Mesenchymal stem cell (in vitro differentiated cells and primary cell): ENCODE data around the gene SRGAP1.

ENCODE experiments used
- DNase-seq: peaks from one replicate; pipeline ENCODE4 v3.0.0-alpha.2; 2013
- H2AFZ ChIP-seq: one replicate; pipeline ENCODE4 v1.6.1; 2013; ENCODE audit warnings: low read depth, mild to moderate bottlenecking, control low read depth, inconsistent platforms, low read length, moderate library complexity
- H2AK5ac ChIP-seq: 2 replicates; pipeline ENCODE4 v1.6.1; 2013; ENCODE audit warnings: low read length, moderate library complexity, mild to moderate bottlenecking, inconsistent platforms; ENCODE audit not compliant: severe bottlenecking
- H2BK120ac ChIP-seq: one replicate; pipeline ENCODE4 v1.6.1; 2013; ENCODE audit warnings: low read depth, mild to moderate bottlenecking, inconsistent platforms, low read length, moderate library complexity
- H2BK12ac ChIP-seq, 2 experiments: one replicate each; pipeline ENCODE4 v1.6.1; 2013; ENCODE audit warnings: inconsistent platforms in 2 of 2, low read length in 2 of 2, mild to moderate bottlenecking in 2 of 2, moderate library complexity in 2 of 2, control low read depth in 1 of 2
- H2BK15ac ChIP-seq: one replicate; pipeline ENCODE4 v1.6.1; 2013; ENCODE audit warnings: mild to moderate bottlenecking, low read depth, inconsistent platforms; ENCODE audit not compliant: poor library complexity, severe bottlenecking
- H2BK5ac ChIP-seq: 2 replicates; pipeline ENCODE4 v1.6.1; 2013; ENCODE audit warnings: low read depth, mild to moderate bottlenecking, low read length, control low read depth, inconsistent platforms; ENCODE audit not compliant: poor library complexity, severe bottlenecking
- H3K14ac ChIP-seq, 2 experiments: one replicate each; pipeline ENCODE4 v1.6.1; 2013; ENCODE audit warnings: inconsistent platforms in 2 of 2, low read length in 2 of 2, control low read depth in 1 of 2, mild to moderate bottlenecking in 1 of 2, moderate library complexity in 1 of 2
- H3K18ac ChIP-seq, 2 experiments: one replicate each; pipeline ENCODE4 v1.6.1; 2013; ENCODE audit warnings: inconsistent platforms in 2 of 2, low read length in 2 of 2, control low read depth in 1 of 2, low read depth in 1 of 2, mild to moderate bottlenecking in 1 of 2
- H3K23ac ChIP-seq, 2 experiments: one replicate each; pipeline ENCODE4 v1.6.1; 2013; ENCODE audit warnings: inconsistent platforms in 2 of 2, low read length in 2 of 2, mild to moderate bottlenecking in 2 of 2, moderate library complexity in 2 of 2, control low read depth in 1 of 2
- H3K27ac ChIP-seq: 2 replicates; pipeline ENCODE4 v1.5.1; 2013; ENCODE audit warnings: mild to moderate bottlenecking, moderate library complexity, low read length, control low read depth, inconsistent platforms; ENCODE audit not compliant: poor library complexity, severe bottlenecking
- H3K27me3 ChIP-seq, 2 experiments: 2 replicates each; pipeline versions ENCODE4 v1.6.1 to v1.7.0; 2013; ENCODE audit warnings: low read length in 2 of 2, mild to moderate bottlenecking in 2 of 2, moderate library complexity in 2 of 2, control low read depth in 1 of 2, inconsistent platforms in 1 of 2; ENCODE audit not compliant: control insufficient read depth in 1 of 2, insufficient read depth in 1 of 2
- H3K36me3 ChIP-seq, 2 experiments: 2 replicates each; pipeline versions ENCODE4 v1.6.1 to v1.7.0; 2013; ENCODE audit warnings: low read length in 2 of 2, control low read depth in 1 of 2, inconsistent platforms in 1 of 2, low read depth in 1 of 2, mild to moderate bottlenecking in 1 of 2; ENCODE audit not compliant: insufficient read depth in 2 of 2, control insufficient read depth in 1 of 2
- H3K4ac ChIP-seq, 2 experiments: one replicate each; pipeline ENCODE4 v1.6.1; 2013; ENCODE audit warnings: inconsistent platforms in 2 of 2, low read length in 2 of 2, mild to moderate bottlenecking in 2 of 2, moderate library complexity in 2 of 2, control low read depth in 1 of 2, low read depth in 1 of 2
- H3K4me1 ChIP-seq: 2 replicates; pipeline ENCODE4 v1.6.1; 2013; ENCODE audit warnings: low read depth, low read length, control low read depth; ENCODE audit not compliant: control insufficient read depth, insufficient read depth
- H3K4me2 ChIP-seq: 2 replicates; pipeline ENCODE4 v1.6.1; 2013; ENCODE audit warnings: low read length, mild to moderate bottlenecking, inconsistent platforms; ENCODE audit not compliant: poor library complexity, severe bottlenecking
- H3K4me3 ChIP-seq, 2 experiments: 2 replicates each; pipeline versions ENCODE4 v1.5.1 to v1.7.0; 2013; ENCODE audit warnings: low read length in 2 of 2, mild to moderate bottlenecking in 2 of 2, control low read depth in 1 of 2, low read depth in 1 of 2; ENCODE audit not compliant: insufficient read depth in 1 of 2
- H3K79me1 ChIP-seq: replicated peaks from 2 replicates; pipeline ENCODE4 v1.6.1; 2013; ENCODE audit warnings: mild to moderate bottlenecking, control low read depth, low read length, inconsistent platforms; ENCODE audit not compliant: poor library complexity, severe bottlenecking
- H3K9ac ChIP-seq: 2 replicates; pipeline ENCODE4 v1.7.0; 2013; ENCODE audit warnings: mild to moderate bottlenecking, low read length, moderate library complexity
- H3K9me3 ChIP-seq: 2 replicates; pipeline ENCODE4 v1.7.0; 2013; ENCODE audit warnings: mild to moderate bottlenecking, low read length; ENCODE audit not compliant: control insufficient read depth
- H4K8ac ChIP-seq: one replicate; pipeline ENCODE4 v1.6.1; 2013; ENCODE audit warnings: inconsistent platforms, mild to moderate bottlenecking, low read length, moderate library complexity
- H4K91ac ChIP-seq: one replicate; pipeline ENCODE4 v1.6.1; 2013; ENCODE audit warnings: mild to moderate bottlenecking, low read length, inconsistent platforms
- WGBS: methylation state at CpG from one replicate; pipeline ENCODE4 v1.1.7; 2013; ENCODE audit warnings: mixed read lengths; 5-methylcytosine and 5-hydroxymethylcytosine counted together

Gene SRGAP1

GRCh38 chr12:63870838-63871237 lies 26.3 kb downstream of the SRGAP1 start:
- Histone ChIP-seq H3K36me3 (peaks cover 3 to 27% of the 10 kb centered on the region in 2 experiments), H2AFZ (no peak overlapping the region), H3K27ac (no peak overlapping the region), H3K14ac (no peak overlapping the region), H3K4ac (no peak overlapping the region), H3K23ac (no peak overlapping the region), H4K91ac (no peak overlapping the region), H3K18ac (peak overlapping the region in 1 of 2 experiments; percentile 8), H3K4me1 (peaks cover 2% of the 10 kb centered on the region), H3K27me3 (no peaks in the 10 kb centered on the region), H2AK5ac (no peak overlapping the region), H2BK120ac (peak overlapping the region; percentile 34), H4K8ac (no peak overlapping the region), H2BK15ac (no peak overlapping the region), H3K9ac (no peak overlapping the region), H3K79me1 (peaks cover 14% of the 10 kb centered on the region), H3K4me2 (no peak overlapping the region), H2BK12ac (no peak overlapping the region), H3K4me3 (no peak overlapping the region), H2BK5ac (no peak overlapping the region), H3K9me3 (no peaks in the 10 kb centered on the region)
- 88% methylated on average over 3 of the region's 4 CpGs for WGBS
- no peak for DNase-seq

- no peak overlapping the region for H2BK120ac ChIP-seq
- DNase-seq = no peak
- H2BK5ac ChIP-seq = no peak overlapping the region
- peaks cover 0 to 17% of the 10 kb centered on the region in 2 experiments for H3K36me3 ChIP-seq
- no peak overlapping the region for H3K14ac ChIP-seq
- H3K9ac ChIP-seq = no peak overlapping the region
- H2AK5ac ChIP-seq = no peak overlapping the region
- no peak overlapping the region for H4K91ac ChIP-seq
- no peak overlapping the region for H2BK15ac ChIP-seq
- H3K79me1 ChIP-seq = peaks cover 6% of the 10 kb centered on the region
- H3K9me3 ChIP-seq = no peaks in the 10 kb centered on the region
- H4K8ac ChIP-seq = no peak overlapping the region
- no peak overlapping the region for H3K27ac ChIP-seq
- no peak overlapping the region for H3K4me2 ChIP-seq
- H3K27me3 ChIP-seq = no peaks in the 10 kb centered on the region
- H2AFZ ChIP-seq = no peak overlapping the region
- H3K4me1 ChIP-seq = peaks cover 5% of the 10 kb centered on the region
- no peak overlapping the region for H3K4ac ChIP-seq
- peak overlapping the region in 1 of 2 experiments; percentile 28 for H3K18ac ChIP-seq
- no peak overlapping the region for H3K23ac ChIP-seq
- H2BK12ac ChIP-seq = peak overlapping the region in 1 of 2 experiments; percentile 54
- WGBS = 100% methylated on average over 1 of the region's 3 CpGs
- H3K4me3 ChIP-seq = no peak overlapping the region
Observed at GRCh38 chr12:63874897-63875480, 30.5 kb downstream of the SRGAP1 start.

- H2BK5ac ChIP-seq = no peak overlapping the region
- H3K9ac ChIP-seq = no peak overlapping the region
- H2BK120ac ChIP-seq = no peak overlapping the region
- no peak overlapping the region for H2BK12ac ChIP-seq
- H3K27me3 ChIP-seq = no peaks in the 10 kb centered on the region
- H3K23ac ChIP-seq = no peak overlapping the region
- WGBS = 54% methylated on average over 2 of the region's 3 CpGs
- H3K4me2 ChIP-seq = no peak overlapping the region
- H2BK15ac ChIP-seq = no peak overlapping the region
- H3K9me3 ChIP-seq = no peaks in the 10 kb centered on the region
- no peak overlapping the region for H3K18ac ChIP-seq
- H3K4me1 ChIP-seq = peaks cover 5% of the 10 kb centered on the region
- no peak overlapping the region for H3K4me3 ChIP-seq
- no peak overlapping the region for H2AFZ ChIP-seq
- no peak overlapping the region for H2AK5ac ChIP-seq
- no peak overlapping the region for H4K91ac ChIP-seq
- peaks cover 0 to 22% of the 10 kb centered on the region in 2 experiments for H3K36me3 ChIP-seq
- peak; percentile 29 for DNase-seq
- no peak overlapping the region for H3K27ac ChIP-seq
- H3K79me1 ChIP-seq = peaks cover 7% of the 10 kb centered on the region
- H4K8ac ChIP-seq = no peak overlapping the region
- H3K14ac ChIP-seq = no peak overlapping the region
- no peak overlapping the region for H3K4ac ChIP-seq
Observed at GRCh38 chr12:63875703-63876102, 31.2 kb downstream of the SRGAP1 start.

- peak overlapping the region in 1 of 2 experiments; percentile 5 for H3K18ac ChIP-seq
- peaks cover 0 to 27% of the 10 kb centered on the region in 2 experiments for H3K36me3 ChIP-seq
- H2AFZ ChIP-seq = no peak overlapping the region
- no peak overlapping the region for H4K8ac ChIP-seq
- no peak overlapping the region for H3K4ac ChIP-seq
- H3K9ac ChIP-seq = no peak overlapping the region
- no peak overlapping the region for H2AK5ac ChIP-seq
- WGBS = 94% methylated on average over 4 of the region's 4 CpGs
- H3K4me2 ChIP-seq = no peak overlapping the region
- peak overlapping the region; percentile 34 for H2BK120ac ChIP-seq
- H2BK12ac ChIP-seq = peak overlapping the region in 1 of 2 experiments; percentile 77
- H3K4me3 ChIP-seq = no peak overlapping the region
- H3K9me3 ChIP-seq = no peaks in the 10 kb centered on the region
- H2BK5ac ChIP-seq = no peak overlapping the region
- no peak overlapping the region for H3K23ac ChIP-seq
- H3K79me1 ChIP-seq = peaks cover 7% of the 10 kb centered on the region
- H2BK15ac ChIP-seq = no peak overlapping the region
- no peak overlapping the region for H4K91ac ChIP-seq
- no peak overlapping the region for H3K27ac ChIP-seq
- H3K27me3 ChIP-seq = no peaks in the 10 kb centered on the region
- H3K4me1 ChIP-seq = peaks cover 5% of the 10 kb centered on the region
- H3K14ac ChIP-seq = no peak overlapping the region
- no peak for DNase-seq
Observed at GRCh38 chr12:63876980-63877379, 32.5 kb downstream of the SRGAP1 start.
